ENCODE data around the gene ALK. TPM values are rescaled to one million over a fixed set of nuclear protein-coding genes. Genes with fewer than 3 reads are reported as not detected.

The ALK gene
- total RNA-seq, 1 experiment from 2014 or later, result not detected

- H3K36me3 Mint-ChIP-seq (ENCODE audit: insufficient read depth in 1 of 3, low read depth in 3 of 3), result peaks cover 0 to 3% (median 0%) of the 10 kb centered on the region in 3 experiments; a peak in 2 of 7 replicates
- Histone ChIP-seq H2AFZ (ENCODE audit: low read length) (no peak overlapping the region), H3K23ac (ENCODE audit: insufficient read length, low read depth, low read length) (no peak overlapping the region), H2BK5ac (ENCODE audit: insufficient read length, low read length) (no peak overlapping the region), H3K56ac (ENCODE audit: insufficient read length, low read depth, low read length) (no peak overlapping the region), H3K79me1 (ENCODE audit: insufficient read depth, low read depth, low read length, poor library complexity, severe bottlenecking) (no peaks in the 10 kb centered on the region), H3K14ac (ENCODE audit: insufficient read depth, low read length) (no peak overlapping the region), H4K5ac (ENCODE audit: insufficient read length, low read depth, low read length) (no peak overlapping the region), H3K4me1 (ENCODE audit: insufficient read depth, low read length) (peaks cover 4% of the 10 kb centered on the region; the same call in 1 of the 2 replicates), H2AK5ac (ENCODE audit: insufficient read length, low read length) (no peak overlapping the region), H3T11ph (ENCODE audit: low read length) (no peak overlapping the region), H4K20me1 (ENCODE audit: control insufficient read depth, insufficient read depth, insufficient read length) (no peaks in the 10 kb centered on the region), H2BK15ac (ENCODE audit: low read depth, low read length) (no peak overlapping the region), H3K4ac (ENCODE audit: low read depth, low read length) (no peak overlapping the region), H2BK20ac (ENCODE audit: low read depth, low read length, poor library complexity, severe bottlenecking) (no peak overlapping the region), H4K91ac (ENCODE audit: insufficient read length, low read depth, low read length) (no peak overlapping the region), H2BK120ac (ENCODE audit: low read depth, low read length, poor library complexity, severe bottlenecking) (no peak overlapping the region), H3K9ac (ENCODE audit: extremely low read depth, insufficient read length, low read length) (no peak overlapping the region), H3K27ac (ENCODE audit: insufficient read length, low read depth, low read length) (no peak overlapping the region), H4K8ac (replicated peaks; ENCODE audit: insufficient read length, low read depth, low read length) (no peak overlapping the region), H3K4me2 (ENCODE audit: insufficient read depth, insufficient read length, low read length) (no peak overlapping the region), H2BK12ac (ENCODE audit: insufficient read length, low read depth, low read length) (no peak overlapping the region), H3K9me3 (ENCODE audit: control insufficient read depth, low read depth, low read length) (no peaks in the 10 kb centered on the region), H3K27me3 (ENCODE audit: insufficient read depth, low read length) (no peaks in the 10 kb centered on the region), H3K18ac (ENCODE audit: insufficient read length, low read depth, low read length) (no peak overlapping the region), H3K79me2 (ENCODE audit: insufficient read depth, low read length) (no peaks in the 10 kb centered on the region), H3K23me2 (ENCODE audit: insufficient read length, low read depth, low read length, poor library complexity, severe bottlenecking) (no peaks in the 10 kb centered on the region)
- H3K4me3 Mint-ChIP-seq, result no peak overlapping the region
- no peak overlapping the region; a peak in 1 of 7 replicates for H3K27ac Mint-ChIP-seq
- no peak for TF ChIP-seq CTCF (conservative IDR thresholded peaks at IDR 0.05)
- no CpG with 5 or more reads among the region's 1 CpG for WGBS (ENCODE audit: extremely low coverage, insufficient read length, low lambda C conversion rate)
- H3K4me1 Mint-ChIP-seq, result peaks cover 46% of the 10 kb centered on the region in 2 experiments
- no peaks in the 10 kb centered on the region for H3K9me3 Mint-ChIP-seq
- DNase-seq, result no peak
- H3K27me3 Mint-ChIP-seq (ENCODE audit: low read depth), result peaks cover 3% of the 10 kb centered on the region; the same call in 1 of the 2 replicates
Measured at GRCh38 chr2:29606104-29607037, 315.0 kb downstream of the ALK start.
